Gastroesophageal sphincter (tissue), 4 donors: ENCODE data around the gene ASB10. TPM values are rescaled to one million over a fixed set of nuclear protein-coding genes. Genes with fewer than 3 reads are reported as not detected.

Source experiments
- ATAC-seq: fragments of 150-250 bp; one replicate; pipeline ENCODE4 v1.9.1; 2016; ENCODE audit warnings: mild to moderate bottlenecking, moderate library complexity
- H3K27ac ChIP-seq, 4 donors: fragments of 200-600 bp; sonication (generic) in 3 of 4; 1 replicate in 3 of 4; 2 replicates in 1 of 4; pipeline ENCODE4 v1.5.1; 2016 to 2019
- H3K27me3 ChIP-seq: fragments of 200-600 bp; sonication (generic); one replicate; pipeline ENCODE4 v1.5.1; 2019
- H3K36me3 ChIP-seq, 2 donors: fragments of 200-600 bp; sonication (generic); one replicate each; pipeline ENCODE4 v1.5.1; 2019; ENCODE audit warnings: control low read depth in 1 of 2
- H3K4me1 ChIP-seq, 3 donors: fragments of 200-600 bp; sonication (generic); 1 replicate in 2 of 3; 2 replicates in 1 of 3; pipeline ENCODE4 v1.5.1; 2016 to 2019; ENCODE audit warnings: control low read depth in 2 of 3
- H3K4me3 ChIP-seq, 2 donors: fragments of 200-600 bp; sonication (generic); one replicate each; pipeline ENCODE4 v1.5.1; 2019; ENCODE audit warnings: mild to moderate bottlenecking in 1 of 2, moderate library complexity in 1 of 2
- H3K9me3 ChIP-seq, 3 donors: fragments of 200-600 bp; sonication (generic); one replicate each; pipeline ENCODE4 v1.5.1; 2017 to 2019; ENCODE audit warnings: control low read depth in 2 of 3
- EP300 ChIP-seq: sonication (generic); formaldehyde crosslinking; IDR thresholded peaks from one replicate; pipeline ENCODE4 v1.6.1; 2017; ENCODE audit warnings: antibody characterized with exemption, mild to moderate bottlenecking
- POLR2A ChIP-seq, 2 donors: fragments of 450-650 bp; IDR thresholded peaks; one replicate each; pipeline ENCODE4 v1.6.1; 2017; ENCODE audit warnings: antibody characterized with exemption in 2 of 2, mild to moderate bottlenecking in 2 of 2, moderate library complexity in 1 of 2
- POLR2AphosphoS5 ChIP-seq: sonication (generic); formaldehyde crosslinking; IDR thresholded peaks from one replicate; pipeline ENCODE4 v1.6.1; 2017; ENCODE audit warnings: antibody characterized with exemption
- WGBS, 2 donors: methylation state at CpG; one replicate each; pipeline ENCODE4 v1.1.5; 2018; ENCODE audit warnings: low coverage in 1 of 2; 5-methylcytosine and 5-hydroxymethylcytosine counted together
- total RNA-seq, 4 donors: library from RNA; depleted of rRNA; stranded (reverse); fragments of >200 nt; gene quantifications; one replicate each; pipeline ENCODE4 v1.1.0, GENCODE V29; 2016
- TF ChIP-seq, protein P1 (sequence below), 4 experiments: fragments of 200-600 bp in 2 of 4; fragments of 450-650 bp in 2 of 4; sonication (generic) in 1 of 4; IDR thresholded peaks; one replicate each; pipeline ENCODE4 v1.5.1; 2017 to 2019; ENCODE audit warnings: antibody characterized with exemption in 4 of 4, mild to moderate bottlenecking in 2 of 4, moderate library complexity in 2 of 4

ASB10 gene, protein sequence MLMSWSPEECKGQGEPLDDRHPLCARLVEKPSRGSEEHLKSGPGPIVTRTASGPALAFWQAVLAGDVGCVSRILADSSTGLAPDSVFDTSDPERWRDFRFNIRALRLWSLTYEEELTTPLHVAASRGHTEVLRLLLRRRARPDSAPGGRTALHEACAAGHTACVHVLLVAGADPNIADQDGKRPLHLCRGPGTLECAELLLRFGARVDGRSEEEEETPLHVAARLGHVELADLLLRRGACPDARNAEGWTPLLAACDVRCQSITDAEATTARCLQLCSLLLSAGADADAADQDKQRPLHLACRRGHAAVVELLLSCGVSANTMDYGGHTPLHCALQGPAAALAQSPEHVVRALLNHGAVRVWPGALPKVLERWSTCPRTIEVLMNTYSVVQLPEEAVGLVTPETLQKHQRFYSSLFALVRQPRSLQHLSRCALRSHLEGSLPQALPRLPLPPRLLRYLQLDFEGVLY
- not detected for total RNA-seq

DNA sequence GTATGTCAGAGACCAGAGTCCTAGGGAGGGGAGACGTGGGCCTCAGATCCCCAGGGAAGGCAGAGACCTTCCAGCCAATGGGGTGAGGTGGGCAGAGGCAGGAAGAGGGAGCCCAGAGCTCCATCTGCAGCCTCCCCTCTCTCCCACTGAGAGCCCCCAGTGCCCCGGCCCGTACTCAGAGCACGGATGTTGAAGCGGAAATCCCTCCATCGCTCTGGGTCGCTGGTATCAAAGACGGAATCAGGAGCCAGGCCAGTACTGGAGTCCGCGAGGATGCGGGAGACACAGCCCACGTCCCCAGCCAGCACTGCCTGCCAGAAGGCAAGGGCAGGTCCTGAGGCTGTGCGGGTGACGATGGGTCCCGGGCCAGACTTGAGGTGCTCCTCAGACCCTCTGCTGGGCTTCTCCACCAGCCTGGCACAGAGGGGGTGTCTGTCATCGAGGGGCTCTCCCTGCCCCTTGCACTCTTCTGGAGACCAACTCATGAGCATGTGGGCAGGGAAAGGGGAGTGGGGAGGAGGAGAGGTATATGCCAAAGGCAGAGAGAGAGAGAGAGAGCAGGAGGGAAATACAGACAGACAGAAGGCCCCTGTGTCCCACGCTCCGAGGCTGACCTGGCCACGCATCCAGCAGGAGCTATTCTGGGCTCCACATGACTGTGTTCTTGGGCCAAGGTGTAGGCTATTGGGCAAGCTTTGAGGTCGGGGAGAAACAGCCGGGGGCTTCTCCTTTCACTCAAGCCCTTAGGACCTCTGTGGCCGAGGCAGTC lies at the start of gene ASB10:
TSS of gene ASB10 (minus strand) at position 611 of the 769 bp plus-strand sequence. CDS start at position 491, 120 bp downstream.
- Histone ChIP-seq H3K36me3 (no peaks in the 10 kb centered on the region), H3K27me3 (peaks cover 21% of the 10 kb centered on the region), H3K27ac (no peak within 1 kb of the TSS), H3K9me3 (no peaks in the 10 kb centered on the region), H3K4me3 (no peak within 1 kb of the TSS), H3K4me1 (no peaks in the 10 kb centered on the region)
- TF ChIP-seq POLR2A (IDR thresholded peaks at IDR 0.05) (no peak), POLR2AphosphoS5 (no peak), EP300 (no peak)
- TF ChIP-seq, protein P1, sequence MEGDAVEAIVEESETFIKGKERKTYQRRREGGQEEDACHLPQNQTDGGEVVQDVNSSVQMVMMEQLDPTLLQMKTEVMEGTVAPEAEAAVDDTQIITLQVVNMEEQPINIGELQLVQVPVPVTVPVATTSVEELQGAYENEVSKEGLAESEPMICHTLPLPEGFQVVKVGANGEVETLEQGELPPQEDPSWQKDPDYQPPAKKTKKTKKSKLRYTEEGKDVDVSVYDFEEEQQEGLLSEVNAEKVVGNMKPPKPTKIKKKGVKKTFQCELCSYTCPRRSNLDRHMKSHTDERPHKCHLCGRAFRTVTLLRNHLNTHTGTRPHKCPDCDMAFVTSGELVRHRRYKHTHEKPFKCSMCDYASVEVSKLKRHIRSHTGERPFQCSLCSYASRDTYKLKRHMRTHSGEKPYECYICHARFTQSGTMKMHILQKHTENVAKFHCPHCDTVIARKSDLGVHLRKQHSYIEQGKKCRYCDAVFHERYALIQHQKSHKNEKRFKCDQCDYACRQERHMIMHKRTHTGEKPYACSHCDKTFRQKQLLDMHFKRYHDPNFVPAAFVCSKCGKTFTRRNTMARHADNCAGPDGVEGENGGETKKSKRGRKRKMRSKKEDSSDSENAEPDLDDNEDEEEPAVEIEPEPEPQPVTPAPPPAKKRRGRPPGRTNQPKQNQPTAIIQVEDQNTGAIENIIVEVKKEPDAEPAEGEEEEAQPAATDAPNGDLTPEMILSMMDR (IDR thresholded peaks at IDR 0.05): no peak
- ATAC-seq: no peak
- 74% methylated on average over 3 of the region's 22 CpGs; no CpG with 5 or more reads in 1 of the 2 donors for WGBS, 2 donors

DNA sequence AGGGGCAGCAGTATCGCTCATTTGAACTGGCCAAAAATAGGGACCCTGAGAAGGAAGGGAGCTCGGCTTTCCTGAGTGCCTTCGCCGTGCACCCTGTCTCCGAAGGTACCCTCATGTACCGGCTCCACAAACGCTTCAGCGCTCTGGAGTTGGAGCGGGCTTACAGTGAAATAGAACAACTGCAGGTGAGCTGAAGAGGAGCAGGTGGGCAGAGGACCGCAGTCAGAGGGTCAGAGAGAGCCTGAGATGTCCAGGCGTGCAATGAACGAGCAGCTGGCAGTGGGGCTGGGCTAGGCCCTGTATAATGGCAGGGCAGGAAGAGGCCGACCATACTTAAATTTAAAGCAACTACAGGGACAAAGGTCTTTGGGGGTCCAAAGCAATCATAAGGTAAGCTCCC lies 49.4 kb upstream of the ASB10 start:
- ATAC-seq: no peak
- Histone ChIP-seq H3K4me3 (no peak overlapping the region), H3K9me3 (no peaks in the 10 kb centered on the region), H3K4me1 (peaks cover 0 to 24% (median 17%) of the 10 kb centered on the region in 3 donors), H3K27me3 (no peaks in the 10 kb centered on the region), H3K27ac (no peak overlapping the region), H3K36me3 (peaks cover 0 to 68% of the 10 kb centered on the region in 2 donors)
- WGBS, 2 donors: 69 to 88% methylated on average over 7 to 12 of the region's 13 CpGs
- no peak for TF ChIP-seq EP300
- TF ChIP-seq, protein P1 (IDR thresholded peaks at IDR 0.05): no peak

DNA sequence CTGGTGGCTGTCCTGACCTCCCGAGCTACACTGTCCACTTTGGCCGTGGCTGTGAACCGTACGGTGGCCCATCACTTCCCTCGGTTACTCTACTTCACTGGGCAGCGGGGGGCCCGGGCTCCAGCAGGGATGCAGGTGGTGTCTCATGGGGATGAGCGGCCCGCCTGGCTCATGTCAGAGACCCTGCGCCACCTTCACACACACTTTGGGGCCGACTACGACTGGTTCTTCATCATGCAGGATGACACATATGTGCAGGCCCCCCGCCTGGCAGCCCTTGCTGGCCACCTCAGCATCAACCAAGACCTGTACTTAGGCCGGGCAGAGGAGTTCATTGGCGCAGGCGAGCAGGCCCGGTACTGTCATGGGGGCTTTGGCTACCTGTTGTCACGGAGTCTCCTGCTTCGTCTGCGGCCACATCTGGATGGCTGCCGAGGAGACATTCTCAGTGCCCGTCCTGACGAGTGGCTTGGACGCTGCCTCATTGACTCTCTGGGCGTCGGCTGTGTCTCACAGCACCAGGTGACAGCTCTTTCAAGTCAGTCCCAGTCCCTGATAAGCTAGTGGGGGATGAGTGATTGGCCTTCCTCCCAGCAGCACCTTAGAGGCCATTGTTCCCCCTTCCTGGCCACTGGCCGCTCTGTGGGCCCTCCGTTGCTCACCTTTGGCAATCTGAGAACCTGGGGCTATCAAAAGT lies 48.2 kb upstream of the ASB10 start:
- no peak overlapping the region for H3K27ac ChIP-seq
- WGBS, 2 donors: 90% methylated on average over 6 of the region's 28 CpGs; no CpG with 5 or more reads in 1 of the 2 donors
- no peak for ATAC-seq
- H3K27me3 ChIP-seq: no peaks in the 10 kb centered on the region
- H3K9me3 ChIP-seq: no peaks in the 10 kb centered on the region
- no peak for TF ChIP-seq POLR2AphosphoS5
- no peak for TF ChIP-seq EP300
- TF ChIP-seq, protein P1 (IDR thresholded peaks at IDR 0.05): no peak
- TF ChIP-seq POLR2A (IDR thresholded peaks at IDR 0.05): no peak
- H3K4me1 ChIP-seq: peaks cover 0 to 27% (median 17%) of the 10 kb centered on the region in 3 donors
- no peak overlapping the region for H3K4me3 ChIP-seq
- peaks cover 0 to 56% of the 10 kb centered on the region in 2 donors for H3K36me3 ChIP-seq

DNA sequence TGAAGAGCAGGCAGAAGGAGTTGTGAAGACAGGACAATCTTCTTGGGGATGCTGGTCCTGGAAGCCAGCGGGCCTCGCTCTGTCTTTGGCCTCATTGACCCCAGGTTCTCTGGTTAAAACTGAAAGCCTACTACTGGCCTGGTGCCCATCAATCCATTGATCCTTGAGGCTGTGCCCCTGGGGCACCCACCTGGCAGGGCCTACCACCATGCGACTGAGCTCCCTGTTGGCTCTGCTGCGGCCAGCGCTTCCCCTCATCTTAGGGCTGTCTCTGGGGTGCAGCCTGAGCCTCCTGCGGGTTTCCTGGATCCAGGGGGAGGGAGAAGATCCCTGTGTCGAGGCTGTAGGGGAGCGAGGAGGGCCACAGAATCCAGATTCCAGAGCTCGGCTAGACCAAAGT lies 46.8 kb upstream of the ASB10 start:
- WGBS, 2 donors: 100% methylated on average over 2 of the region's 9 CpGs; no CpG with 5 or more reads in 1 of the 2 donors
- TF ChIP-seq, protein P1 (IDR thresholded peaks at IDR 0.05): no peak
- no peak for TF ChIP-seq POLR2A (IDR thresholded peaks at IDR 0.05)
- TF ChIP-seq EP300: no peak
- TF ChIP-seq POLR2AphosphoS5: no peak
- Histone ChIP-seq H3K27ac (peak overlapping the region in 3 of 4 donors; percentile 87 to 93 (median 89)), H3K9me3 (no peaks in the 10 kb centered on the region), H3K36me3 (peaks cover 0 to 42% of the 10 kb centered on the region in 2 donors), H3K27me3 (no peaks in the 10 kb centered on the region), H3K4me1 (peaks cover 0 to 27% (median 17%) of the 10 kb centered on the region in 3 donors), H3K4me3 (peak overlapping the region in 1 of 2 donors; percentile 99)
- no peak for ATAC-seq
